Stimulated activated effector memory CD8-positive, alpha-beta T cell treated with anti-CD3 and anti-CD28 coated beads, Interleukin-12 subunit alpha, Interleukin-12 subunit beta, amount 100 ng/mL, for 72 hours (primary cell): ENCODE measurements around the gene MTF2.

Experiments used
- ATAC-seq: fragments of 150-1000 bp; cut with Tn5 transposase; 2 replicates; pipeline ENCODE4 v1.10.0; 2021
- DNase-seq, 2 donors: peaks; one replicate each; pipeline ENCODE4 v3.0.0; 2021 to 2022; ENCODE audit warnings: low spot score in 2 of 2
- H3K27ac Mint-ChIP-seq: one replicate; pipeline ENCODE4 v1.8.0; 2022; ENCODE audit warnings: mild to moderate bottlenecking, mixed read lengths
- H3K36me3 Mint-ChIP-seq: one replicate; pipeline ENCODE4 v1.8.0; 2022; ENCODE audit warnings: mild to moderate bottlenecking, mixed read lengths
- H3K4me1 Mint-ChIP-seq: one replicate; pipeline ENCODE4 v1.8.0; 2022; ENCODE audit warnings: mixed read lengths
- H3K4me3 Mint-ChIP-seq: one replicate; pipeline ENCODE4 v1.8.0; 2022; ENCODE audit warnings: mild to moderate bottlenecking, mixed read lengths
- H3K9me3 Mint-ChIP-seq: one replicate; pipeline ENCODE4 v1.8.0; 2022; ENCODE audit warnings: mixed read lengths

The MTF2 gene

DNA sequence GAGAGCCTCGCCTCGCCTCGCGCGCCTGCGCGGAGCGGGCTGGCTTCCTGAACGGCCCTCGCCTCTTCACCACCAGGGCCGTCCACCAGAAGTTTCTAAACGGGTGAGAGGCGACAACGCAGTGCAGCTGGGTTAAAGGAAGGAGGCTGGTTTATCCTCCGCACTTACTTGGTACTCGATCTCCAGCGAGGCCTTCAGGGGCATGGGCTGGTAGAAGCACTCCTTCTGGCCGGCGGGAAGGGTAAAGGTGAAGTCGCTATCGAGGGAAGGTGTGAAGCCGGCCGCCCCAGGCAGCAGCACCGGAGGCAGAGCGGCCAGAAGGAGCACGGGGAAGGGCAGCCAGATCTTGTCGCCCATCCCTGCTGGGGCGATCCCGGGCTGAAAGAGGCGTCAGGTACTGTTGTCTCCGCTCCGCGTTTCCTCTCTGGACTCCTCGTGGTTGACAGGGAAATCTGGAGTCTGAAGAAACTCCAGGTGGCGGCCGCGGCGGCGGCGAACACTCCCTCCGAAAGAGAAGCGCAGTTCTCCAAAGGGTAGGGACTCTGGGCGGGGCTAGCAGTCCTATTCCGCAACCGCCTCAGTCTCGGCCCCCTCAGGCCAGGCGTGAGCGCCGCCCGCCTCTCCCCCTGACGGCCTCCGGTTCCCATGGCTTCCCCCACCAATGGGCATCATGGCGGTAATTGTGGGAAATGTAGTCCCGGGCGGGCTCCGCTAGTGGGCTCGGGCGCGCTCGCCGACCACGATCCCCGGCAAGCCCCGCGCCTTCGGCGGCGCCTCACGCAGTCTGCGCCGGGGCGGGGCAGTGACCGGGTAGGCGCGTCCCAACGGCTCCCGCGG lies 101.0 kb downstream of the MTF2 start, which contains the start of gene TMED5:
Gene TMED5, minus strand, starts transcription at position 528 of the 837 bp plus-strand sequence. Its CDS starts 171 bp downstream, at position 357.
- DNase-seq (peak; percentile 92 to 98), ATAC-seq (peak; percentile 88)
- H3K4me3 Mint-ChIP-seq, result peak within 1 kb of the TSS; percentile 89
- peaks cover 47% of the 10 kb centered on the region for H3K4me1 Mint-ChIP-seq
- H3K9me3 Mint-ChIP-seq, result no peaks in the 10 kb centered on the region
- peak within 1 kb of the TSS; percentile 94 for H3K27ac Mint-ChIP-seq
- peaks cover 75% of the 10 kb centered on the region for H3K36me3 Mint-ChIP-seq

DNA sequence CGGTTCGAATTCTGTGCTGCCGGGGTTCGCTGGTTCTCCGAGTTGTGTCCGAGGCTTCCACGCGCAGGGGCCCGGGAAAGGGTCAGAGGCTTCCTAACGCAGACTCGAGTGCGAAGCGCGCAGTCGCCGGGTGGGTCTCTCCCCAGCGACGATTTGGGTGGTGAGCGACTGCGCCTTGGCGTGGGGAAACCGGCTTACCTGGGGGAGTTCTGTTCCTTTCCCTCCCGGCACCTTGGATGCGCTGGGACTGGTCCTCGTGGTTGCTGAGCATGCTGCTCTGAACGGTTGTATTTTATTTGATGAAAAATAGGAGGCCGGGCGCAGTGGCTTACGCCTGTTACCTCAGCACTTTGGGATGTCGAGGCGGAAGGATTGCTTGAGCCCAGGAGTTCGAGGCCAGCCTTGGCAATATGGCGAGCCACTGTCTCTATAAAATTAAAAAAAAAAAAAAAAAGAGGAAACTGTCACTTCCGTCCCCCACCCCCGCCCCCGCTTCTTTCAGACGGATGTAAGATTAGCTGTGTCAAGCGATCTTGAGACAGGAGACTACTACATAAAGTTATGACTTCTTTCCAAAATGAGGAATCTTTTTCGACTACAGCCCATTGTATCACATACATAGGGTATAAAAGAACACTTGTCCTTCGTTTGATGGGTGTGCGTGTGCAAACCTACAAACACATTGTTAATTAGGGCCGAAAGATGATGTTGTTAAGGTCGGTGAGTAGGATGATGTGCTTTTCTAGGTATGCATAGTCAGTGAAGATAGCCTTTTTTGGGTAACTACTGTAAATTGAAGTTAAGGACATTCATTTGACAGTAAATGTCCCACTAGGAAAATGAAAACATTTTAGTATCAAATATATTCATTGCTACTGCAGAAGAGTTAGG lies 101.9 kb downstream of the MTF2 start, which contains the start of gene CCDC18:
Gene CCDC18, plus strand, starts transcription at position 2 of the 891 bp plus-strand sequence. CDS start 2,638 bp downstream, outside the sequence.
- Mint-ChIP-seq H3K9me3 (no peaks in the 10 kb centered on the region), H3K4me3 (peak within 1 kb of the TSS; percentile 89), H3K4me1 (peaks cover 45% of the 10 kb centered on the region), H3K36me3 (peaks cover 67% of the 10 kb centered on the region), H3K27ac (peak within 1 kb of the TSS; percentile 94)
- ATAC-seq, result peak; percentile 31
- DNase-seq, result no peak

DNA sequence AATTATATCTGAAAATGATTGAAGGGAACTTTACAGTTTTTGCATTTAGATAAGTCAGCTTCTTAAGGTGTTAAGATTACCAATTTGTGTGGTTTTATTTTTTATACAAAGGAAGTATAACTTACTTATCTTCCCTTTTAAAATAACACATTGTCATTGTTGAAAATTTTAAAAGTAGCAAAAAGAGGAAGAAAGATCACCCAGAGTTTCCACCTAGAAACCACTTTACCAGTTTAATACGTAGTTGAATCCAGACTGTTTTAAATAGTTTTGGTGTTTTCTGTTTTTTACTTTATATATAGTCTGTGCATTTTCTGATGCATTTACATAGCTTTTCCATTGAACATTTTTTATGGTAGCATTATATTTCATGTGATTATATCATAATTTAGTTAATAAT lies 107.6 kb downstream of the MTF2 start:
- H3K4me3 Mint-ChIP-seq, result no peak overlapping the region
- ATAC-seq (no peak), DNase-seq (no peak)
- H3K4me1 Mint-ChIP-seq, result peaks cover 31% of the 10 kb centered on the region
- peaks cover 47% of the 10 kb centered on the region for H3K36me3 Mint-ChIP-seq
- no peak overlapping the region for H3K27ac Mint-ChIP-seq
- no peaks in the 10 kb centered on the region for H3K9me3 Mint-ChIP-seq
